ENCODE results near the gene CRISPLD2.
A peak's percentile ranks its signal among the peaks of the same experiment; 100 is the strongest.

The CRISPLD2 gene

DNA sequence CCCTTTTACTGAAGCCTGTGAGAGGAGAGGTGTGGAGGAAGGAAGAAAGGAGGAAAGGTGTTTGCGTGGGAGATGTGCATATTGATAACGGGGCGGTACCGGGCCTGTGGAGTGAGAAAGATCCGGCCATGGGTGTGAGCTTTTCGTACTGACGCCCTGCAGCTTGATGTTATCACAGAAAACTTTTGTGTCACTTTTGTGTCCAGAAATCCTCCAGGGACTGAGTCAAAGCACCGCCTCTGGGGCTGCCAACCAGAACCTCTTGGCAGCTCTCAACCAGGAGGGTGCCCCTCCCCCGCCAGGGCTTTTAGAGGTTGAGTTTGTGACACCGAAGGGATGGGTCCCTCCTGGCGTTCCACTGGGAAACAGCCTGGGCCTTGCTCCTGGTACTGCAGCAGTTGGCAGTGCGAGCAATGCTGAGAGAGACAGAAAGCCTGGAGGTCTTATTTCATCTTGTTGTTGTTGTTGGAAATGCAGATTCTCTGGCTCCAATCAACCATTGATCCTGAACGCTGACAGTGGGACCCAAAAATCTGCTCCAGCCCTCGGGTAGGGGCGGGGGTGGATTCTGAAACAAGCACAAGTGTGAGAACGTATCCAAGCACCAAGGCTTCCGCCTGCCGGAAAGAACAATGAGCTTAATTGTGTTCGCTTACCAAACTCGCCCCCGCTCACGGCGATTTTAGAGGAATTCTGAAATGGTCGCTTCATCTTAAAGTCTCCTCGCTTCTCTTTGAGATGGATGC is 65.0 kb downstream of the CRISPLD2 start:
- Histone ChIP-seq H3K4me1 (ENCODE audit: control insufficient read depth in 1 of 2, insufficient read depth in 1 of 2, low read depth in 1 of 2, low read length in 1 of 2) (peaks cover 11 to 23% of the 10 kb centered on the region in 2 experiments), H3K27me3 (no peaks in the 10 kb centered on the region), H3K9me3 (no peaks in the 10 kb centered on the region), H3K36me3 (peaks cover 98% of the 10 kb centered on the region), H3K27ac (peak overlapping the region; percentile 64), H3K4me3 (ENCODE audit: low read depth in 1 of 2, low read length in 1 of 2) (no peak overlapping the region)
- TF ChIP-seq, protein P1, sequence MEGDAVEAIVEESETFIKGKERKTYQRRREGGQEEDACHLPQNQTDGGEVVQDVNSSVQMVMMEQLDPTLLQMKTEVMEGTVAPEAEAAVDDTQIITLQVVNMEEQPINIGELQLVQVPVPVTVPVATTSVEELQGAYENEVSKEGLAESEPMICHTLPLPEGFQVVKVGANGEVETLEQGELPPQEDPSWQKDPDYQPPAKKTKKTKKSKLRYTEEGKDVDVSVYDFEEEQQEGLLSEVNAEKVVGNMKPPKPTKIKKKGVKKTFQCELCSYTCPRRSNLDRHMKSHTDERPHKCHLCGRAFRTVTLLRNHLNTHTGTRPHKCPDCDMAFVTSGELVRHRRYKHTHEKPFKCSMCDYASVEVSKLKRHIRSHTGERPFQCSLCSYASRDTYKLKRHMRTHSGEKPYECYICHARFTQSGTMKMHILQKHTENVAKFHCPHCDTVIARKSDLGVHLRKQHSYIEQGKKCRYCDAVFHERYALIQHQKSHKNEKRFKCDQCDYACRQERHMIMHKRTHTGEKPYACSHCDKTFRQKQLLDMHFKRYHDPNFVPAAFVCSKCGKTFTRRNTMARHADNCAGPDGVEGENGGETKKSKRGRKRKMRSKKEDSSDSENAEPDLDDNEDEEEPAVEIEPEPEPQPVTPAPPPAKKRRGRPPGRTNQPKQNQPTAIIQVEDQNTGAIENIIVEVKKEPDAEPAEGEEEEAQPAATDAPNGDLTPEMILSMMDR (IDR thresholded peaks at IDR 0.05) = no peak

DNA sequence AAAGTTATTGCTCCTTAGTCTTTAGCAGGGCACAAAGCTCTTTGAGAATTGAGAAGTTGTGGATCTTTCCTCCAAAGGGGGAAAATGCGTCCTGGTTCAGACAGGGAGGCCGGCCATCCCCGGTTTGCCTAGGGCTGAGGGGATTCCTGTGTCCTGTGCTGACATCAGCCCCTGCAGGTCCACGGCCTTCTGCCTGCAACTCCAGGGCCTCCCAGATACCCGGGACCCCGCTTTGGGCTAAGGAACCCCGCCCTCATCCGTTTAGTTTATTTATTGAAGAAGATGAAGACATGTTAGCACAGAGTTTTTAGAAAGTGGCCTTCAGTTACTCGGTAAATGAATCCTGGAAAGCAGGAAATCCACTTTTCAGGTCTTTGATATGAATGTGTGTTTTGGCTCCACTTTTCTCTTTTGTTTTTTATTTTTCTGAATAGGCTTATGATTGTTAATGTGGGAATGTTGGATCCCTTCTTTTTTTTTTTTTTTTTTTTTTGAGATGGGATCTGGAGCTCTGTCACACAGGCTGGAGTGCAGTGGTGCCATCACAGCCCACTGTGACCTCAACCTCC is 65.6 kb downstream of the CRISPLD2 start:
- Histone ChIP-seq H3K9me3 (no peaks in the 10 kb centered on the region), H3K4me3 (ENCODE audit: low read depth in 1 of 2, low read length in 1 of 2) (no peak overlapping the region), H3K27ac (peak overlapping the region; percentile 64), H3K27me3 (no peaks in the 10 kb centered on the region), H3K4me1 (ENCODE audit: control insufficient read depth in 1 of 2, insufficient read depth in 1 of 2, low read depth in 1 of 2, low read length in 1 of 2) (peaks cover 11 to 23% of the 10 kb centered on the region in 2 experiments), H3K36me3 (peaks cover 98% of the 10 kb centered on the region)
- TF ChIP-seq, protein P1 (IDR thresholded peaks at IDR 0.05) = no peak

DNA sequence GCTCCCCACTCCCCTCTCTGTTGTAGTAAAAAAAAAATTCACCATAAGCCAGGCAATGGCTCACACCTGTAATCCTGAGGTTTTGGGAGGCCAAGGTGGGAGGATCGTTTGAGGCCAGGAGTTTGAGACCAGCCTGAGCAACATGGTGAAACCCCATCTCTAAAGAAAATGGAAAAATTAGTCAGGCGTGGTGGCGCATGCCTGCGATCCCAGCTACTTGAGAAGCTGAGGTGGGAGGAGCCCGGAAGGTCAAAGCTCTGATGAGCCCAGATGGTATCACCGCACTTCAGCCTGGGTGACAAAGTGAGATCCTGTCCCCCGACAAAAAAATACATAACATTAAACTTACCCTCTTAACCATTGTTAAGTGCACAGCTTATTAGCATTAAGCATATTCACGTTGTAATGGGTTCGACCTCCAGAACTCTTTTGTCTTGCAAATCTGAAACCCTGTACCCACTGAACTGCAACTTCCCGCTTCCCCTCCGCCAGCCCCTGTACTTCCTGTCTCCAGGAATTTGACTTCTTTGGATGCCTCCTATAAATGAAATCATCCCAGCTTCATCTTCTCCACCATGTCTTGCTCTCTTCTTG is 66.8 kb downstream of the CRISPLD2 start:
- Histone ChIP-seq H3K4me3 (ENCODE audit: low read depth in 1 of 2, low read length in 1 of 2) (no peak overlapping the region), H3K4me1 (ENCODE audit: control insufficient read depth in 1 of 2, insufficient read depth in 1 of 2, low read depth in 1 of 2, low read length in 1 of 2) (peaks cover 11 to 23% of the 10 kb centered on the region in 2 experiments), H3K36me3 (peaks cover 98% of the 10 kb centered on the region), H3K27ac (no peak overlapping the region), H3K9me3 (no peaks in the 10 kb centered on the region), H3K27me3 (no peaks in the 10 kb centered on the region)
- TF ChIP-seq, protein P1 (IDR thresholded peaks at IDR 0.05) = no peak

DNA sequence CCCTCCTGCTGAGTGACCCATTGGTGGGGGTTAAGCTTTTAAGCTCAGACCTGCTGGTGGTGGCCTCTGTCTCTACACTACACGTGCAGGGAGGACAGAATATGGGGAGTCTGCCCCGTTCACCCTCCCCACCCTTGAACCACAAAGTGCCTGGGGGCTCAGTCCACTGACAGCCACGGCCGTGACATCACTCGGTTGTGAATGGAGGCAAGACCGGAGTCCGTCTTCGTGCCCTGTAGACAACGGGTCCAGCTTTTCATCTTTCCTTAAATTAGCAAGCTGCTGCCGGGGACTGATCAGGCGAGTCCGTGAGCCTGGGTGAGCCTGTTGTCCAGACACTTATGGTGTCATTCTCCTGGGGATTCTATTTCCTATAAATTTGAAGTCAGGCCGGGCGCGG is 67.4 kb downstream of the CRISPLD2 start:
- H3K36me3 ChIP-seq = peaks cover 98% of the 10 kb centered on the region
- peaks cover 16 to 27% of the 10 kb centered on the region in 2 experiments for H3K4me1 ChIP-seq (ENCODE audit: control insufficient read depth in 1 of 2, insufficient read depth in 1 of 2, low read depth in 1 of 2, low read length in 1 of 2)
- TF ChIP-seq, protein P1 (IDR thresholded peaks at IDR 0.05) = no peak
- no peak overlapping the region for H3K27ac ChIP-seq
- no peak overlapping the region for H3K4me3 ChIP-seq (ENCODE audit: low read depth in 1 of 2, low read length in 1 of 2)
- H3K27me3 ChIP-seq = no peaks in the 10 kb centered on the region
- H3K9me3 ChIP-seq = no peaks in the 10 kb centered on the region

DNA sequence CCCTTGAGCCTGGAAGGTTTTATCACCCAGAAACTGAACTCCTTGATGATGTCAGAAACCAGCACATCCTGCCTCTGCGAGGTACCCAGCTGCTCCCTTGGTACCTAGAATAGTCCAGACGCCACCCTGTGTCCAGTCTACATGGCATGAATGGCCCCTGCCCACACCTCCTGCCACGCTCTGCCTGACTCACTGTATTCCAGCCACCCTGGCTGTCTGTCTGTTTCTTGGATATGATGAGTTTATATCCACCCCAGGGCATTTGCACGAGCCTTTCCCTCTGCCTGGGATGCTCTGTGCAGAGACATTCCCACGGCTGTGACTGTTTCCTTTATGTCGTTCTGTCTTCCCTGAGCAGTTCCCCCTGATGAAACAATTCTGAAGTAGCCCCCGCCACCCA is 68.7 kb downstream of the CRISPLD2 start:
- Histone ChIP-seq H3K27ac (peak overlapping the region; percentile 31), H3K9me3 (no peaks in the 10 kb centered on the region), H3K4me3 (ENCODE audit: low read depth in 1 of 2, low read length in 1 of 2) (no peak overlapping the region), H3K36me3 (peaks cover 93% of the 10 kb centered on the region), H3K4me1 (ENCODE audit: control insufficient read depth in 1 of 2, insufficient read depth in 1 of 2, low read depth in 1 of 2, low read length in 1 of 2) (peaks cover 29 to 39% of the 10 kb centered on the region in 2 experiments), H3K27me3 (no peaks in the 10 kb centered on the region)
- TF ChIP-seq, protein P1 (IDR thresholded peaks at IDR 0.05) = no peak

All from neutrophil (primary cell).